Activated naive CD4-positive, alpha-beta T cell treated with anti-CD3 and anti-CD28 coated beads for 36 hours (primary cell): ENCODE data around the gene NPIPA5. TPM values are rescaled to one million over a fixed set of nuclear protein-coding genes. Genes with fewer than 3 reads are reported as not detected.
"Not testable (repeated sequence)": the region's sequence is repeated elsewhere in the genome, so short reads cannot be mapped to it uniquely, and the experiment has no call there.

Experiments used
- CTCF ChIA-PET: fragments of 350-600 bp; sonication (Branson Sonifier 250); formaldehyde crosslinking; loops from one replicate; lab custom pipeline; 2021; ENCODE audit warnings: antibody characterized with exemption; lab: Charles Lee
- DNase-seq: peaks from one replicate; pipeline ENCODE4 v3.0.0-alpha.2; 2020
- H3K27ac Mint-ChIP-seq: one replicate; pipeline ENCODE4 v1.8.0; 2021; ENCODE audit warnings: mild to moderate bottlenecking, mixed read lengths
- H3K27me3 Mint-ChIP-seq: one replicate; pipeline ENCODE4 v1.8.0; 2021; ENCODE audit warnings: low read depth, mixed read lengths
- H3K36me3 Mint-ChIP-seq: one replicate; pipeline ENCODE4 v1.8.0; 2021; ENCODE audit warnings: low read depth, mixed read lengths
- H3K4me1 Mint-ChIP-seq: one replicate; pipeline ENCODE4 v1.8.0; 2021; ENCODE audit warnings: low read depth, mixed read lengths
- H3K4me3 Mint-ChIP-seq: one replicate; pipeline ENCODE4 v1.8.0; 2021; ENCODE audit warnings: mild to moderate bottlenecking, moderate library complexity, mixed read lengths
- H3K9me3 Mint-ChIP-seq: one replicate; pipeline ENCODE4 v1.8.0; 2021; ENCODE audit warnings: mixed read lengths
- intact Hi-C: fragments of 100-400 bp; cut with micrococcal nuclease; formaldehyde crosslinking; loops from one replicate; pipeline ENCODE4 v1.15.1; 2023
- total RNA-seq, 2 experiments: library from RNA; stranded (reverse); gene quantifications; one replicate each; pipeline ENCODE4 v1.2.3, GENCODE V29; 2021

The NPIPA5 gene
- total RNA-seq: 10 to 100 TPM; 13.1 to 14.2 TPM

- H3K4me3 Mint-ChIP-seq, H3K27me3 Mint-ChIP-seq, H3K27ac Mint-ChIP-seq, H3K4me1 Mint-ChIP-seq, H3K36me3 Mint-ChIP-seq, DNase-seq, H3K9me3 Mint-ChIP-seq, intact Hi-C loops, CTCF ChIA-PET: not testable (repeated sequence)
Observed at GRCh38 chr16:15378194-15378593, at the start of gene NPIPA5. Gene NPIPA5, minus strand, starts transcription at chr16:15378294. Its CDS starts 0 bp downstream, at chr16:15378294.

GRCh38 chr16:15427648-15428239 lies 49.6 kb upstream of the NPIPA5 start:
- CTCF ChIA-PET: interaction anchor here (0.8 to 1.5 kb wide), 7 partner anchors 18 to 297 kb away, joined by 3 to 6 read pairs (median 3); no protein-coding TSS in a partner anchor
- Mint-ChIP-seq H3K27ac (no peak overlapping the region), H3K4me3 (no peak overlapping the region), H3K27me3 (no peaks in the 10 kb centered on the region), H3K36me3 (no peaks in the 10 kb centered on the region), H3K4me1 (peaks cover 3% of the 10 kb centered on the region), H3K9me3 (no peaks in the 10 kb centered on the region)
- DNase-seq: peak; percentile 77
- intact Hi-C loops: loop anchor here (1.0 to 10.0 kb wide), 4 partner anchors 123 to 767 kb away; partner anchors contain the start of gene MARF1

GRCh38 chr16:15426796-15427195 lies 48.7 kb upstream of the NPIPA5 start:
- intact Hi-C loops: loop anchor here (1.0 to 10.0 kb wide), 4 partner anchors 124 to 768 kb away; partner anchors contain the start of gene MARF1
- no peaks in the 10 kb centered on the region for H3K36me3 Mint-ChIP-seq
- DNase-seq: no peak
- H3K9me3 Mint-ChIP-seq: no peaks in the 10 kb centered on the region
- peaks cover 3% of the 10 kb centered on the region for H3K4me1 Mint-ChIP-seq
- H3K27me3 Mint-ChIP-seq: no peaks in the 10 kb centered on the region
- CTCF ChIA-PET: interaction anchor here (0.8 to 2.4 kb wide), 5 partner anchors 25 to 298 kb away, joined by 3 to 6 read pairs (median 4); no protein-coding TSS in a partner anchor
- no peak overlapping the region for H3K4me3 Mint-ChIP-seq
- H3K27ac Mint-ChIP-seq: no peak overlapping the region

- Mint-ChIP-seq H3K4me3 (no peak overlapping the region), H3K36me3 (no peaks in the 10 kb centered on the region), H3K27ac (no peak overlapping the region), H3K27me3 (no peaks in the 10 kb centered on the region), H3K9me3 (no peaks in the 10 kb centered on the region), H3K4me1 (peaks cover 3% of the 10 kb centered on the region)
- CTCF ChIA-PET: interaction anchor here (0.8 to 2.4 kb wide), 3 partner anchors 13 to 125 kb away, joined by 3 to 6 read pairs (median 3); no protein-coding TSS in a partner anchor
- DNase-seq: no peak
- intact Hi-C loops: loop anchor here (10.0 kb wide), 1 partner anchor 769 kb away; no protein-coding TSS in a partner anchor
Observed at GRCh38 chr16:15425861-15426260, 47.8 kb upstream of the NPIPA5 start.

- Mint-ChIP-seq H3K27me3 (no peaks in the 10 kb centered on the region), H3K9me3 (no peaks in the 10 kb centered on the region), H3K4me1 (no peaks in the 10 kb centered on the region), H3K4me3 (no peak overlapping the region), H3K27ac (no peak overlapping the region), H3K36me3 (no peaks in the 10 kb centered on the region)
- no peak for DNase-seq
- intact Hi-C loops: loop anchor here (10.0 kb wide), 1 partner anchor 773 kb away; no protein-coding TSS in a partner anchor
- CTCF ChIA-PET: no interaction called here
Observed at GRCh38 chr16:15422222-15422621, 44.1 kb upstream of the NPIPA5 start.

- H3K36me3 Mint-ChIP-seq, H3K27ac Mint-ChIP-seq, H3K9me3 Mint-ChIP-seq, H3K27me3 Mint-ChIP-seq, H3K4me3 Mint-ChIP-seq, DNase-seq, CTCF ChIA-PET, H3K4me1 Mint-ChIP-seq: not testable (repeated sequence)
- intact Hi-C loops: loop anchor here (10.0 kb wide), 1 partner anchor 773 kb away; no protein-coding TSS in a partner anchor
Observed at GRCh38 chr16:15421696-15422095, 43.6 kb upstream of the NPIPA5 start.

- H3K36me3 Mint-ChIP-seq: no peaks in the 10 kb centered on the region
- H3K27ac Mint-ChIP-seq: no peak overlapping the region
- no peak overlapping the region for H3K4me3 Mint-ChIP-seq
- H3K27me3 Mint-ChIP-seq: no peaks in the 10 kb centered on the region
- H3K9me3 Mint-ChIP-seq: no peaks in the 10 kb centered on the region
- DNase-seq: no peak
- intact Hi-C loops: no loop called here
- CTCF ChIA-PET: no interaction called here
- no peaks in the 10 kb centered on the region for H3K4me1 Mint-ChIP-seq
Observed at GRCh38 chr16:15418206-15418605, 40.1 kb upstream of the NPIPA5 start.

- no peak overlapping the region for H3K4me3 Mint-ChIP-seq
- intact Hi-C loops: no loop called here
- no peaks in the 10 kb centered on the region for H3K36me3 Mint-ChIP-seq
- no peak for DNase-seq
- no peaks in the 10 kb centered on the region for H3K4me1 Mint-ChIP-seq
- no peak overlapping the region for H3K27ac Mint-ChIP-seq
- no peaks in the 10 kb centered on the region for H3K9me3 Mint-ChIP-seq
- CTCF ChIA-PET: no interaction called here
- no peaks in the 10 kb centered on the region for H3K27me3 Mint-ChIP-seq
Observed at GRCh38 chr16:15417197-15417596, 39.1 kb upstream of the NPIPA5 start.

- no peaks in the 10 kb centered on the region for H3K36me3 Mint-ChIP-seq
- H3K4me1 Mint-ChIP-seq: no peaks in the 10 kb centered on the region
- H3K27me3 Mint-ChIP-seq: no peaks in the 10 kb centered on the region
- no peaks in the 10 kb centered on the region for H3K9me3 Mint-ChIP-seq
- no peak for DNase-seq
- intact Hi-C loops: no loop called here
- no peak overlapping the region for H3K4me3 Mint-ChIP-seq
- CTCF ChIA-PET: no interaction called here
- no peak overlapping the region for H3K27ac Mint-ChIP-seq
Observed at GRCh38 chr16:15415511-15415985, 37.5 kb upstream of the NPIPA5 start.

- not testable (repeated sequence) for DNase-seq, H3K4me3 Mint-ChIP-seq
Observed at GRCh38 chr16:15409476-15409875, 31.4 kb upstream of the NPIPA5 start.

GRCh38 chr16:15407756-15408155 lies 29.7 kb upstream of the NPIPA5 start:
- CTCF ChIA-PET, H3K4me1 Mint-ChIP-seq, H3K27me3 Mint-ChIP-seq, H3K27ac Mint-ChIP-seq, H3K36me3 Mint-ChIP-seq, H3K9me3 Mint-ChIP-seq, H3K4me3 Mint-ChIP-seq, DNase-seq, intact Hi-C loops: not testable (repeated sequence)

More at GRCh38 chr16:15409476-15409875, 31.4 kb upstream of the NPIPA5 start:
- H3K36me3 Mint-ChIP-seq, H3K4me1 Mint-ChIP-seq, H3K27me3 Mint-ChIP-seq, H3K9me3 Mint-ChIP-seq, CTCF ChIA-PET, H3K27ac Mint-ChIP-seq, intact Hi-C loops: not testable (repeated sequence)

GRCh38 chr16:15404792-15405191 lies 26.7 kb upstream of the NPIPA5 start:
- Mint-ChIP-seq H3K36me3 (no peaks in the 10 kb centered on the region), H3K4me3 (no peak overlapping the region), H3K4me1 (no peaks in the 10 kb centered on the region), H3K9me3 (no peaks in the 10 kb centered on the region), H3K27me3 (peaks cover 2% of the 10 kb centered on the region), H3K27ac (no peak overlapping the region)
- intact Hi-C loops: no loop called here
- CTCF ChIA-PET: no interaction called here
- DNase-seq: no peak

GRCh38 chr16:15404091-15404490 lies 26.0 kb upstream of the NPIPA5 start:
- H3K4me3 Mint-ChIP-seq, H3K4me1 Mint-ChIP-seq, CTCF ChIA-PET, DNase-seq, H3K27ac Mint-ChIP-seq, intact Hi-C loops, H3K9me3 Mint-ChIP-seq, H3K36me3 Mint-ChIP-seq, H3K27me3 Mint-ChIP-seq: not testable (repeated sequence)
